Activated naive CD8-positive, alpha-beta T cell treated with anti-CD3 and anti-CD28 coated beads for 36 hours (primary cell): ENCODE results near the gene ST3GAL3. TPM values are rescaled to one million over a fixed set of nuclear protein-coding genes. Genes with fewer than 3 reads are reported as not detected.
"Not testable (repeated sequence)": the region's sequence is repeated elsewhere in the genome, so short reads cannot be mapped to it uniquely, and the experiment has no call there.

ENCODE experiments used
- DNase-seq: peaks from one replicate; pipeline ENCODE4 v3.0.0; 2021
- H3K27ac Mint-ChIP-seq: one replicate; pipeline ENCODE4 v1.8.0; 2022; ENCODE audit warnings: mild to moderate bottlenecking, moderate library complexity, mixed read lengths
- H3K27me3 Mint-ChIP-seq: one replicate; pipeline ENCODE4 v1.8.0; 2022; ENCODE audit warnings: mild to moderate bottlenecking, mixed read lengths
- H3K36me3 Mint-ChIP-seq: one replicate; pipeline ENCODE4 v1.8.0; 2021; ENCODE audit warnings: mild to moderate bottlenecking, mixed read lengths
- H3K4me1 Mint-ChIP-seq: one replicate; pipeline ENCODE4 v1.8.0; 2021; ENCODE audit warnings: mixed read lengths
- H3K4me3 Mint-ChIP-seq: one replicate; pipeline ENCODE4 v1.8.0; 2022; ENCODE audit warnings: mild to moderate bottlenecking, moderate library complexity, mixed read lengths
- H3K9me3 Mint-ChIP-seq: one replicate; pipeline ENCODE4 v1.8.0; 2022; ENCODE audit warnings: mixed read lengths
- total RNA-seq, 2 experiments: library from RNA; stranded (reverse); gene quantifications; one replicate each; pipeline ENCODE4 v1.2.3, GENCODE V29; 2021

The ST3GAL3 gene
- total RNA-seq, 2 experiments from 2014 or later = 9.7 to 11.1 TPM

DNA sequence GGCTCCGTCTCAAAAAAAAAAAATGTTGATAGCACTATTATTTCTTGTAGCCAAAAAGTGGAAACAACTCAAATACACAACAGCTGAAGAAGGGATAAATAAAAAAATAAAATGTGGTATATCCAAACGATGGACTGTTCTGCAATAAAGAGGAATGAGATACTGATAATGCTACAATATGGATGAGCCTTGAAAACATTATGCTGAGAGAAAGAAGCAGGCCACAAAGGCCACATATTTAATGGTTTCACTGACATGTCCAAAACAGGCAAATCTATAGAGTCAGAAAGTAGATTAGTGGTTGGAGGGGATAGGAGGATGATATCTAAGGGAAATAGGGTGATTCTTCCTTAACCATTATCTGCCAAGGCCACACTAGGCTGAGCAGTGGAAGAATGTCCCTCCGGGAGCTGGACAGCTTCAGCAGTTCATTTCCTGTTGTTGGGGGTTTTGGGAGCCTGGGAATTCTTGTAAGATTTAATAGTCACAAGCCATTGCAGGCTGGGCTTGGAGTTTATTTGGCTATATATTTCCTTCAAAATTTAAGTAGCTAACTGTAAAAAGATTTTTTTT lies 53.5 kb downstream of the ST3GAL3 start:
- peaks cover 2% of the 10 kb centered on the region for H3K4me1 Mint-ChIP-seq
- no peaks in the 10 kb centered on the region for H3K27me3 Mint-ChIP-seq
- no peak overlapping the region for H3K4me3 Mint-ChIP-seq
- H3K27ac Mint-ChIP-seq = no peak overlapping the region
- no peaks in the 10 kb centered on the region for H3K9me3 Mint-ChIP-seq
- no peak for DNase-seq
- no peaks in the 10 kb centered on the region for H3K36me3 Mint-ChIP-seq

DNA sequence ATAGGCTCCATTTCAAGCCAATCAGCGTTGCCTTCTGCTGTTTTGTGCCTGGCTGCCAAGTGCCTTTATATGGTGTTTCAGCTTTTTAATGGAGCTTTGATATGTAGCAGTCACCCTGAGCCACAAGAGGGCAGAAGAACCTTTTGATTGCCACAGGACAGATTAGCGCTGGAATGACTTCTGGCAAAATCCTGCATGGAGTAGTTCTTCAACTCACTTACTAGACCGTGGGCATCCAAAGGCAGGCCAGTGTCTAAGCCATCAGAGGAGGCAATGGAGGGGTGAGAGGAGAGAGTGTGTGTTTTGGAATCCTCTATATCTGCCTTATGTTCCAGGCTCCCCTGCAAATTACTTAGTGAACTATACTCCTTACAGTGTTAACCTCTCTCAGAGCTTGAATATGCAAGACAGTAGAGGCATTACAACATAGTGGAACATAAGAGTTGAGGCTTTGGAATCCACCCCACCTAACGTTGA lies 56.2 kb downstream of the ST3GAL3 start:
- no peak overlapping the region for H3K4me3 Mint-ChIP-seq
- H3K36me3 Mint-ChIP-seq = no peaks in the 10 kb centered on the region
- no peaks in the 10 kb centered on the region for H3K9me3 Mint-ChIP-seq
- DNase-seq = peak; percentile 30
- H3K27me3 Mint-ChIP-seq = no peaks in the 10 kb centered on the region
- H3K4me1 Mint-ChIP-seq = peaks cover 4% of the 10 kb centered on the region
- no peak overlapping the region for H3K27ac Mint-ChIP-seq

DNA sequence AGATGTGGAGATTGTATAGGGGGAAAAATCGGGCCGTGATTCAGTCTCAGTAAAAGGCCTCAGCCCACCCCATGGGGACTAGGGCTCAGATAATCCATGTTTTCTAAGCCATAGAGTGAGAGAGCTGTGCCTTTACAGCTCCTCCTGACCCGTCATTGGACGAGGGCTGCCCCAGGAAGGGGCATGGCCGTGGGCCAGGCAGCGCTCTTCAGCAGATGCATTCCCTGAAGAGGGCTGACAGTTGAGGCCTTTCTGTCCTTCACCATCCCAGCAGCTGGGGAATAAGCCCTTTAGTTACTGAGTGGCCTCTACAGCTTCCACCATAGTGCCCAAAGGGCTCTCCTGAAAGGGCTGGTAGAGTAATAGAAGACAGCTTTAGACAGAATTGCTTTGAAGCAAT lies 57.2 kb downstream of the ST3GAL3 start:
- no peak for DNase-seq
- no peak overlapping the region for H3K27ac Mint-ChIP-seq
- no peaks in the 10 kb centered on the region for H3K9me3 Mint-ChIP-seq
- H3K4me1 Mint-ChIP-seq = peaks cover 8% of the 10 kb centered on the region
- no peaks in the 10 kb centered on the region for H3K36me3 Mint-ChIP-seq
- H3K27me3 Mint-ChIP-seq = no peaks in the 10 kb centered on the region
- H3K4me3 Mint-ChIP-seq = no peak overlapping the region

DNA sequence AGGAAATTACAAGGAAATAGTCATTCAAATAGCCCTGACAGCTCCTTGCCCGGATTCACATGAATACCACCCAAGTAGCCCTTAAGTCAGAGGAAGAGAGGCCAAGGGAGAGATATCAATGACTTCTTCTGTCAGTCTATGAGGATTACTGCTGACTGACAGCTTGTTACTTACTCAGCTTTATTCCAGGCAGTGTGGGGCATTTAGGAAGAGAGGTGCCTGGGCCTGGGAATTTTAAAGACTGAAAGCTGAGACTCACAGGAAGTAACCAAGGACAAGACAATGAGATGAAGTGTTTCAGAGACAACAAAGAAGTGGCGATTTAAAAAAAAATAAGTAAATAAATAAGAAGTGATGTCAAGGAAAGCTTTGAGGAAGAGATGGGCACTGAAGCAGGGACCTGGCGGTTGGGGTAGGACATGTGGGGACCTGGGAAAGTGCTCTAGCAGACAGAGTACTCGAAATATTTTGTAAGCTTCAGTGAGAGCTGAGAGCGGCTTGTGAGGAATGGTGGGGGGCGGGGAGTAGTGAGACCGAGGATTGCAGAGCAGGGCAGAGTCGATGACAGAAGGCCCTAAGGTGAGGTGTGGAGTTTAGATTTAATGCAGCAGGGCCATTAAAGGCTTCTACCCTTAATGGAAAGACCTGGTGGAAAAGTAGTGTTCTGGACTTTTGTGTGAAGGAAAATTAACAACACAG lies 58.9 kb downstream of the ST3GAL3 start:
- H3K4me1 Mint-ChIP-seq = peaks cover 8% of the 10 kb centered on the region
- H3K9me3 Mint-ChIP-seq = no peaks in the 10 kb centered on the region
- H3K4me3 Mint-ChIP-seq = no peak overlapping the region
- DNase-seq = no peak
- no peaks in the 10 kb centered on the region for H3K36me3 Mint-ChIP-seq
- no peak overlapping the region for H3K27ac Mint-ChIP-seq
- H3K27me3 Mint-ChIP-seq = no peaks in the 10 kb centered on the region

DNA sequence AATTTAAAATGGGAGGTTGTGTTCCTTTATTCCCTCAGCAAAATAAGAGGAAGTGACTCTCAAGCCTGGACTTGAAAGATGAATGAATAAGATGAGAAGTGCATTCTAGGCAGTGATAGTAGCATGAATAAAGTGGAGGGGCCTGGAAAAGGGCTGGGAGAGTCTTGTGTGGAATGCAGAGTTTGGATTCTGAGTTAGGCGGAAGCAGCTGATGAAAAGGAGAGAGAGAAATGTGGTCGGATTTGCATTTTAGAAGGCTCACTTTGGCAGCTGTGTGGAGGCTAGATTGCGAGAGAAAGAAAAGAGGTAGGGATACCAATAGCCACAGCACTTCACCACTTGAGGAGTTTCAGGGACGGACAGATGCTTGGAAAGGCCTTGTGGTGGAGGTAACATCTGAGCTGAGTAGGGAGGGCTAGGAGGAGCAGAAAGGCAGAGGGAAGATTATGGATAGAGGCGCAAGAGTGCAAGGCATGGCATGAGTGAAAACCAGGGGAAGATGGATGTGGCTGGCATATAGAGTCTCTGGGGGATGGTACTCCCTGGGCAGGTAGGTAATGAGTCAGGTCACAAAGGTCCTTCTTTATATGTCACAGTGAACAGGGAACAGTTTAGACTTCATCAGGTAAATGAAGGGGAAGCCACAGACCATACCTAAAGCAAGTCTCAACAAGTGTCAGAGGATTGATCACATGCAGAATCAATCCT lies 59.6 kb downstream of the ST3GAL3 start:
- DNase-seq = no peak
- H3K4me1 Mint-ChIP-seq = peaks cover 8% of the 10 kb centered on the region
- H3K27me3 Mint-ChIP-seq = no peaks in the 10 kb centered on the region
- no peaks in the 10 kb centered on the region for H3K36me3 Mint-ChIP-seq
- H3K9me3 Mint-ChIP-seq = no peaks in the 10 kb centered on the region
- H3K4me3 Mint-ChIP-seq = no peak overlapping the region
- no peak overlapping the region for H3K27ac Mint-ChIP-seq

DNA sequence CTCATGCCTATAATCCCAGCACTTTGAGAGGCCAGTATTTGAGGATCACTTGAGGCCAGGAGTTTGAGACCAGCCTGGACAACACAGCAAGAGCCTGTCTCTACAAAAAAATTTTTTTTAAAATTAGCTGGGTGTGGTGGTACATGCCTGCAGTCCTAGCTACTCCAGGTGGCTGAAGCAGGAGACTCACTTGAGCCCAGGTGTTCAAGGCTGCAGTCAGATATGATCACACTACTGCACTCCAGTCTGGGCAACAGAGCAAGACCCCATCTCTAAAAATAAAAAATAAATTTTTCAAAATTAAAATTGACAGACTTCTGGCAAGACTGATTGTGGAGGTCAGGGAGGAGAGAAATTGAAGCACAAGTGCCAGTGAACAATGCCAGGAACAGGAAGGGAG lies 60.8 kb downstream of the ST3GAL3 start:
- Mint-ChIP-seq H3K27me3 (no peaks in the 10 kb centered on the region), H3K36me3 (no peaks in the 10 kb centered on the region), H3K4me1 (peaks cover 8% of the 10 kb centered on the region), H3K27ac (no peak overlapping the region), H3K9me3 (no peaks in the 10 kb centered on the region), H3K4me3 (no peak overlapping the region)
- no peak for DNase-seq

DNA sequence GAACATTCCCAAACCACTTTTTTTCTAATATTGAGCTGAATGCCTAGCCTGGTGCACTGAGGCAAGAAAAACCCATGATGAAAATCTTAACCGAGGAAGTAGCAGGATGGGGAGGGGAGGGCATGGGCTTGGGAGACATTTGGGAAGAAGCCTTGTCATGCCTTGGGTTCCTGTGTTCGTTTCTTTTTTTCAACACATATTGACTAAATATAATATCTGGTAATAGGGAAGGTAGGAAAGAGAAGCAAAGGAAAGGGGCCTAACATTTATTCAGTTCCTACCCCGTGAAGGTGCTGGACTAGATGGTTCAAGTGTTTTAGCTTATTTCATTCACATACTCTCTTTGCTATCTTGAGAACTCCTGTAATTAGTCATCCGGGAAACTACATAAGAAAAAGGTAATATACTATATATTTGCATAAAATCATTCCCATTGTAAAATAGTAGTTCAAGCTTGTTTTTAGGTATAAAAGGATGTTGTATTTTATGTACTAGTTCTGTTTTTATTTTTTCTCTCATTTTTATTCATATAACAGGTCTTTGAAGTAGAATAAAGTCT lies 62.1 kb downstream of the ST3GAL3 start:
- no peaks in the 10 kb centered on the region for H3K9me3 Mint-ChIP-seq
- peaks cover under 1% of the 10 kb centered on the region for H3K36me3 Mint-ChIP-seq
- no peak for DNase-seq
- H3K27ac Mint-ChIP-seq = no peak overlapping the region
- H3K4me1 Mint-ChIP-seq = peaks cover 6% of the 10 kb centered on the region
- no peaks in the 10 kb centered on the region for H3K27me3 Mint-ChIP-seq
- H3K4me3 Mint-ChIP-seq = no peak overlapping the region

DNA sequence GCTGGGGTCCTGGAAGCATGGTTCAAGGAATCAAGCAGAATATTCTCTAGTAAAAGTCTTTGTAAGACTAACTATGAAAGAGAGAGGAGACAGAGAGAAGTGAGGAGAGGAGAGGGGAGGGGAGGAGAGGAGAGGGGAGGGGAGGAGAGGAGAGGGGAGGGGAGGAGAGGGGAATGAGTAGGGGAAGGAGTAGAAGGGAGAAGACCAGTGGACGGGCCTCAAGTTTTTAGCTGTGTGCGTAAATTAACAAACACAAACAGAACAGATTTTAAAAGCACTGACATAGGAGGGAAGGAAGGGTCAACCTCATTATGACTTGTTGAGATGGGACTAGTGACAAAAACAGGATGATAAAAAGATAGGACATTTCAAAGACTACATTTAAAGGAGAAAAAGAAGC lies 62.8 kb downstream of the ST3GAL3 start:
- Mint-ChIP-seq H3K27me3 (no peaks in the 10 kb centered on the region), H3K9me3 (no peaks in the 10 kb centered on the region), H3K36me3 (peaks cover 3% of the 10 kb centered on the region), H3K4me1 (peaks cover 6% of the 10 kb centered on the region), H3K4me3 (no peak overlapping the region), H3K27ac (no peak overlapping the region)
- no peak for DNase-seq

DNA sequence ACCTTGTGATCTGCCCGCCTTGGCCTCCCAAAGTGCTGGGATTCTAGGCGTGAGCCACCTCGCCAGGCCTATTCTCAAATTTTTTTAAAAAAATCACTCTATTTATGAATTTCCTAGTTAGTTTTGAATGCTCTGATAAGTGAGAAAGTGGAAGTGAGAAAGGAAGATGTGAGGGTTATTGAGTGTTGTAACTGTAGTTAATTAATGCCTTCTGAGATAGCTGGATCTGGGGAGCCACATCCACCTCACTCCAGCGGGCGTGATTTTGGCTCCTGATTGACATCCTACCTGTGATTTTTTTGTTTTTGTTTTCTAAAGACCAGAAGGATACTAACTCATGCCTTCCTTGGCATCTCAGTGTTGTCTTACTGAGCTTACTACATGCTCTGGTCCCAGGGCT lies 65.6 kb downstream of the ST3GAL3 start:
- H3K27me3 Mint-ChIP-seq = no peaks in the 10 kb centered on the region
- peaks cover 4% of the 10 kb centered on the region for H3K9me3 Mint-ChIP-seq
- H3K4me3 Mint-ChIP-seq = no peak overlapping the region
- no peak for DNase-seq
- no peak overlapping the region for H3K27ac Mint-ChIP-seq
- H3K4me1 Mint-ChIP-seq = peaks cover 6% of the 10 kb centered on the region
- H3K36me3 Mint-ChIP-seq = peaks cover 13% of the 10 kb centered on the region

DNA sequence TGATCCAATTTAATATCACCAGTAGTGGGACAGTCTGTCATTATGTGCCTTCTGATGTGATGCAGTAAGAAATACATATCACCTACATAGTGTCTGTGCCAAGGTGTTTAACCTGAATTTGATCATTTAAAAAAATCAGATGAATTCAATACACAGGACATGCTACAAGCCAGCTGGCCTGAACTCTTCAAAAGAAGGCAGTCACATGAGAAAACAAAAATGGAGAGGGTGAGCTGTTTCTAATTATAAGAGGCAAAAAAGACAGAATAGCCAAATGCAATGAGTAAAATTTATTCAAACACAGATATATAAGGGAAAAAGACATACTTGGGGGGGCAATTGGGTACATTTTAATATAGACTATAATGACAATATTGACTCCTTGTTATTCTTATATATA lies 66.5 kb downstream of the ST3GAL3 start:
- peaks cover 4% of the 10 kb centered on the region for H3K9me3 Mint-ChIP-seq
- peaks cover 16% of the 10 kb centered on the region for H3K36me3 Mint-ChIP-seq
- H3K4me1 Mint-ChIP-seq = peaks cover 4% of the 10 kb centered on the region
- H3K27ac Mint-ChIP-seq = no peak overlapping the region
- no peak overlapping the region for H3K4me3 Mint-ChIP-seq
- H3K27me3 Mint-ChIP-seq = no peaks in the 10 kb centered on the region
- no peak for DNase-seq

DNA sequence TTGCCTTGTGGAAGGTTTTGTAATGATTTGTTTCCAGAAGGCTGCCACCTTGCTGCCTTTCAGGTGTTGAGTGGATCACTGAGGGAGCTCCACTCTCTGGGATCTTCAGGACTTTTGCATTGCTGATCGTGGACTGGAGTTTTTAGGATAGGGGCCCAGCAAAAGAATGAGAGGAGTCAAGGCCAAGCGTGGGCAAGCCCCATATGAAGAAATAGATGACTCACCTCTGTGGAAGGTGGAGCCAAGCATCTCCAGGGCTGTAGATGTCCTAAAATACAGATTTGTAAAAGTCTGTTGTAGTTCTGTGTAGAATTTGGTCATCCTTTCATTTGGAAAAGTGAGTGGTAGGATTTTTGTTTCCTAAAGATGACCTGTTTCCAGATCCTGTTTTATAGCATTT lies 67.0 kb downstream of the ST3GAL3 start:
- H3K9me3 Mint-ChIP-seq = peaks cover 8% of the 10 kb centered on the region
- no peak overlapping the region for H3K27ac Mint-ChIP-seq
- DNase-seq = no peak
- no peaks in the 10 kb centered on the region for H3K27me3 Mint-ChIP-seq
- peaks cover 2% of the 10 kb centered on the region for H3K4me1 Mint-ChIP-seq
- H3K36me3 Mint-ChIP-seq = peaks cover 22% of the 10 kb centered on the region
- no peak overlapping the region for H3K4me3 Mint-ChIP-seq

DNA sequence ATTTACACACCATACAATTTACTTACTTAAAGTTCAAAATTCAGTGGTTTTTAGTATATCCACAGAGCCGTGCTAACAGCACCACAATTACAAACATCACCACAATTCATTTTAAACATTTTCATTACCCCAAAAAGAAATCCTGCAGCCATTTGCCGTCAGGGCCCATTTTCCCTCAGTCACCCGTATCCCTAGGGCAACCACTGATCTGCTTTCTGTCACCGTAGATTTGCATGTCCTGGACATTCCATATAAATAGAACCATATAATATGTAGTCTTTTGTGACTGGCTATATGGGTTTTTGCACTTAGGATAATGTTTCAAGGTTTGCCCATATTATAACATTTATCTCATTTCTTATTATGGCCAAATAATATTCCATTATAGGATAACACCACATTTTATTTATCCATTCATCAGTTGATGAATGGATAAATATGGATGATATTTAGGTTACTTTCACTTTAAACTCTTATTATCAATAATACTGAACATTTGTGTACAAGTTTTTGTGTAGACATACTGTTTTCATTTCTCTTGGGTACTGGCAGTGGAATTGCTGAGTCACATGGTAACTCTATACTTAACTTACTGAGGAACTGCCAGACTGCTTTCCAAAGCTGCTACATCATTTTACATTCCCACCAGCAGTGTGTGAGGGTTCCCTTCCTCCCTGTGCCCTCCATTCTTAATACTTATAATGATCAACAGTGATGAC lies 68.9 kb downstream of the ST3GAL3 start:
- Mint-ChIP-seq H3K4me1 (peaks cover 1% of the 10 kb centered on the region), H3K27me3 (no peaks in the 10 kb centered on the region), H3K9me3 (peaks cover 19% of the 10 kb centered on the region), H3K4me3 (no peak overlapping the region), H3K36me3 (peaks cover 37% of the 10 kb centered on the region), H3K27ac (no peak overlapping the region)
- DNase-seq = no peak

DNA sequence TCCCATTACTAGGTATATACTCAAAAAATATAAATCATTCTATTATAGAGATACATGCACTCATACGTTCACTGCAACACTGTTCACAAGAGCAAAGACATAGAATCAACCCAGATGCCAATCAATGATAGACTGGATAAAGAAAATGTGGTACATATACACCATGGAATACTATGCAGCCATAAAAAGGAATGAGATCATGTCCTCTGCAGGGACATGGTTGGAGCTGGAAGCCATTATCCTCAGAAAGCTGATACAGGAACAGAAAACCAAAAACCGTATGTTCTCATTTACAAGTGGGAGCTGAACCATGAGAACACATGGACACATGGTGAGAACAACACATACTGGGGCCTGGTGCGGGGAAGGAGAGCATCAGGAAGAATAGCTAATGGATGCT lies 70.6 kb downstream of the ST3GAL3 start:
- H3K36me3 Mint-ChIP-seq = peaks cover 43% of the 10 kb centered on the region
- H3K9me3 Mint-ChIP-seq = peaks cover 19% of the 10 kb centered on the region
- DNase-seq, H3K4me3 Mint-ChIP-seq, H3K27ac Mint-ChIP-seq, H3K4me1 Mint-ChIP-seq, H3K27me3 Mint-ChIP-seq: not testable (repeated sequence)

DNA sequence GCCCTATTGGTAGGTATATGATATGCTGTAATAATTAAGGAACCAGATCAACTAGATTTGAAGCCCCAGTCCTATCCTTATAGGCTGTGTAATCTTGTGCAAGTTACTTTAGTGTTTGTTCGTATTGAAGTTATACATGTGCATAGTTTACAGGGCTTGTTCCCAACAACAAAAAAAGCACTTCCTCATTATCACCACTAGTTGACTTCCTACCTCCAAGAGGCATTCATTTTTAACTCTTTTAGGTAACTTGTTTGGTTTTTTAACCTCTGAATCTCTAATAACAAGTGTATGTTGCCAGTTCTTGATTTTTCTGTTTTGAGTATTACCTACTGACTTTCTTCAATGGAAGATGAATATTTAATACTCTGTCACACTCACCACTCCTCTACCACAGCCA lies 71.9 kb downstream of the ST3GAL3 start:
- no peaks in the 10 kb centered on the region for H3K27me3 Mint-ChIP-seq

More for the DNA sequence above, 71.9 kb downstream of the ST3GAL3 start:
- peaks cover 9% of the 10 kb centered on the region for H3K4me1 Mint-ChIP-seq
- peaks cover 43% of the 10 kb centered on the region for H3K36me3 Mint-ChIP-seq
- no peak overlapping the region for H3K4me3 Mint-ChIP-seq
- H3K9me3 Mint-ChIP-seq = peaks cover 19% of the 10 kb centered on the region
- no peak overlapping the region for H3K27ac Mint-ChIP-seq
- DNase-seq = no peak
